Measurements from ENCODE around the gene RNU6-1. TPM values are rescaled to one million over a fixed set of nuclear protein-coding genes. Genes with fewer than 3 reads are reported as not detected.

RNU6-1 gene
- total RNA-seq, 1 experiment from 2014 or later, result not detected

DNA sequence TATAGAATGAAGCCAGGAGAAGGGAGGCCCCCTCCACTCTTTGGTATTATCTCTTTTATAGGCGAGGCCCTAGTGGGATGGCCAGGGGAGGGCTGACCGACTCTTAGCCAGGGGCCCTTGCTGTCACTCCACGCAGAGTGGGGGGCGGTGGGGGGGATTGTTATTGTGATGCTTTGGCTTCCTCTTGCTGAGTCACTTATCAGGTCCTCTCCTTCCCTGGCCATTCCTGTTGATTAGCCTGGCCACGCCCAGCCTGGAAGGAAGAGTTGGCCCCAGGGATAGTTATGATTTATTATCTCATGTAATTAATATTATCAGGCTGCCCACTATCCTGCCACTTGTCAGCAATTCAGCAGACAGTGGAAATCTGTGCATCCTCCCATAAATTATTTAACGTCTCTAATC, 40.0 kb downstream of the RNU6-1 start:
- H3K36me3 Mint-ChIP-seq (ENCODE audit: insufficient read depth, unreplicated experiment), result no peaks in the 10 kb centered on the region
- TF ChIP-seq, protein P1, sequence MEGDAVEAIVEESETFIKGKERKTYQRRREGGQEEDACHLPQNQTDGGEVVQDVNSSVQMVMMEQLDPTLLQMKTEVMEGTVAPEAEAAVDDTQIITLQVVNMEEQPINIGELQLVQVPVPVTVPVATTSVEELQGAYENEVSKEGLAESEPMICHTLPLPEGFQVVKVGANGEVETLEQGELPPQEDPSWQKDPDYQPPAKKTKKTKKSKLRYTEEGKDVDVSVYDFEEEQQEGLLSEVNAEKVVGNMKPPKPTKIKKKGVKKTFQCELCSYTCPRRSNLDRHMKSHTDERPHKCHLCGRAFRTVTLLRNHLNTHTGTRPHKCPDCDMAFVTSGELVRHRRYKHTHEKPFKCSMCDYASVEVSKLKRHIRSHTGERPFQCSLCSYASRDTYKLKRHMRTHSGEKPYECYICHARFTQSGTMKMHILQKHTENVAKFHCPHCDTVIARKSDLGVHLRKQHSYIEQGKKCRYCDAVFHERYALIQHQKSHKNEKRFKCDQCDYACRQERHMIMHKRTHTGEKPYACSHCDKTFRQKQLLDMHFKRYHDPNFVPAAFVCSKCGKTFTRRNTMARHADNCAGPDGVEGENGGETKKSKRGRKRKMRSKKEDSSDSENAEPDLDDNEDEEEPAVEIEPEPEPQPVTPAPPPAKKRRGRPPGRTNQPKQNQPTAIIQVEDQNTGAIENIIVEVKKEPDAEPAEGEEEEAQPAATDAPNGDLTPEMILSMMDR (IDR thresholded peaks at IDR 0.05; ENCODE audit: unreplicated experiment), result no peak
- BruUV-seq (replicated peaks), result no TSS peak
- intact Hi-C loops (cut with micrococcal nuclease; ENCODE audit: unreplicated experiment), result no loop called here
- no peak overlapping the region for H3K4me3 Mint-ChIP-seq (ENCODE audit: low read depth, unreplicated experiment)
- no peaks in the 10 kb centered on the region for H3K9me3 Mint-ChIP-seq (ENCODE audit: low read depth, unreplicated experiment)
- CTCF ChIA-PET, result no interaction called here
- no peak for DNase-seq
- H3K4me1 Mint-ChIP-seq (ENCODE audit: low read depth, unreplicated experiment), result no peaks in the 10 kb centered on the region
- H3K27ac Mint-ChIP-seq (ENCODE audit: unreplicated experiment), result no peak overlapping the region
- no peaks in the 10 kb centered on the region for H3K27me3 Mint-ChIP-seq (ENCODE audit: unreplicated experiment)

DNA sequence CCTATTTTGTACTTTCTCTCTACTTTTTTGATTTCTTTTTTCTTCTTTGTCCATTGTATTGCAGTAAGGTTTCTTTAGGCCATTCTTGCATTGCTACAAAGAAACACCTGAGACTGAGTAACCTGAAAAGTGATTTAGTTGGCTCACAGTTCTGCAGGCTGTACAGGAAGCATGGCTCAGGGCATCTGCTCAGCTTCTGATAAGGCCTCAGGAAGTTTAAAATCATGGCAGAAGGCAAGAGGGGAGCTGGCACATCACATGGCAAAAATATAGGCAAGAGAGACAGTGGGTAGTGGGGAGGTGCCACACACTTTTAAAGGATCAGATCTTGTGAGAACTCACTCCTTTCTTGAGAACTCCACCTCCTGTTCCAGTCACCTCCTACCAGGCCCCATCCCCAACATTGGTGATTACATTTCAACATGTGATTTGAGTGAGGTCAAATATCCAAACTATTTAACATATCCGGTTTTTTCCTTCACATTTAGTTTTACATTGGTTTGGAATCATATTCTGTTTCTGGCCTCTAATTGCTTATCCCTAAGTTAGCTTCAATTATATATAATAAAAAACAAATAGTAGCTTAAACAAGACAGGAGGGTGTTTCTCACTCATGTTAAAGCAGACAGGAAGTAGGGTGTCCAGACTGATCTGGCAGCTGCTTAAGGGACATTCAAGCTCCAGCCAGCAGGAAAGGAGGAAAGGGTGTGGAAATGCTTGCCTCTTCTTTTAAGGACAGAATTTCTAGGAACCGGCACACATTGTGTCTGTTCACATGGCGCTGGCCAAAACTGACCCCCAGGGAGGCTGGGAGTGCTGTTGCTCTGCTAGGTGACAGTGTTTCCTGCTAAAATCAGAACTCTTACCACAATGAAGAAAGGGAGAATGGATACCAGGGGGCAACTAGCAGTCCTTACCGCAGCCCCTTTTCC, 43.4 kb downstream of the RNU6-1 start:
- H3K4me1 Mint-ChIP-seq (ENCODE audit: low read depth, unreplicated experiment), result no peaks in the 10 kb centered on the region
- no TSS peak for BruUV-seq (replicated peaks)
- TF ChIP-seq, protein P1 (IDR thresholded peaks at IDR 0.05; ENCODE audit: unreplicated experiment), result no peak
- no peaks in the 10 kb centered on the region for H3K36me3 Mint-ChIP-seq (ENCODE audit: insufficient read depth, unreplicated experiment)
- intact Hi-C loops (cut with micrococcal nuclease; ENCODE audit: unreplicated experiment), result no loop called here
- H3K9me3 Mint-ChIP-seq (ENCODE audit: low read depth, unreplicated experiment), result no peaks in the 10 kb centered on the region
- no peak overlapping the region for H3K27ac Mint-ChIP-seq (ENCODE audit: unreplicated experiment)
- CTCF ChIA-PET, result no interaction called here
- no peak overlapping the region for H3K4me3 Mint-ChIP-seq (ENCODE audit: low read depth, unreplicated experiment)
- no peaks in the 10 kb centered on the region for H3K27me3 Mint-ChIP-seq (ENCODE audit: unreplicated experiment)
- DNase-seq, result no peak

DNA sequence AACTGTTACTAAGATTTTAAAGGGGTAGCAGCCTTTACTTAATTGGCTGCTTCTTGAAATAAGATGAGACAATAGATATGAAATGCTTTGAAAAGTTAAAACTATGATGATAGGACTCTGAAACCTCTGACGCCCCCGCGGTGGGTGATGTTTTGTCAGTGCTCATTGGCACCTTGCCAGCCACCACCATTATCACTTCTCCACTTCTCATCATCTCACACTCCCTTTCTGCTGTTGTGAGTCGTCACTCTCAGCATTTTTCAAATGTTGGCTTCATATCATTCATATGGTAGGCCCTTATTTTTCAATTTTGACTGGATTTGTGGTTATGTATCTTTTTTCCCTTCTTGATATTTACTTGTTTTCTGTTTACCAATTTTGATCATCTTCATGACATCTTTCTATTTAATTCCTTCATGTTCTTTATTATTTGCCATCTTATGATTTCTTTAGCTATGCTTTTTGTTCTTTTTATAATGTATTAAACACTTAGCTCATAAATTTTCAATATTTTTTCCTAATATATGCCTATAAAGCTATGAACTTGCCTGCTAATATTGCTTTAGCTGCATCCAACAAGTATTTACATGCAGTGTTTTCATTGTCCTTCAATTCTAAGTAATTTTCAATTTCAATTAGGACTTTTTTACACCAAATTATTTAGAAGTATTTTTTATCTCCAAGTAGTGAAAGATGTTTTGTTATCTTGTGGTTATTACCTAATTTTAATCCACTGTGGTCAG, 44.8 kb downstream of the RNU6-1 start:
- H3K36me3 Mint-ChIP-seq (ENCODE audit: insufficient read depth, unreplicated experiment), result no peaks in the 10 kb centered on the region
- no peaks in the 10 kb centered on the region for H3K9me3 Mint-ChIP-seq (ENCODE audit: low read depth, unreplicated experiment)
- BruUV-seq (replicated peaks), result no TSS peak

DNA sequence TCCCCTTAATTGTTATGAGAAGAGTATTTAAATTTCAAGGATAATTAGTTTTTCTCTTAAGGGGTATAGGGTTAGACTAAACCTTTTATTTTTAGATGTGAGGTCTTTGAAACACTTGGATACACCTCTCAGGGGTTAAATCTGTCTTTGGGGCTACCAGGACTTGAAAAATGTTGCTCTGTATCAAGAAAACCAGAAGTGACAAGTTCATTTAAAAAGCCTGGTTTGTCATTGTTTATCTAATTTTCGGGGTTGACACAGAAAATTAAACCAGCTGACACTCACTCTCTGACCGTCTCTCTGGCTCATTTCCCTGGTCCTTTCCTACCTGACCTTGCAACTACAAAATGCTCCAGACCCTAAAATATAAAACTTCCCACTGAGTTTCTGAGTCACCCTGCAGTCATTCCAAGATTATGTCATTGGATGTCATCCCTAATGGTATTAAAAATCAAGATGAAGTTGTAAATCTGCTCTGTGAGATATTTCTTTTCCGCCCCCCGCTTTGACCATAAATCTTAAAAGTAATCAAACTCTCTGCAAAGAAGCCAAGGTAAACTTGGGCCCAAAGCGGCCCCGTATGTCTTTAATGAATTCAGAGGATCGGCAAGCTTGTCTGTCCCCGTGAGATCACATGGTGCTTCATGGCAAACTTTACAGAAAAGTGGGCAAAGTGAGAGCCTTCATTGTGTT, 47.4 kb downstream of the RNU6-1 start:
- Mint-ChIP-seq H3K36me3 (ENCODE audit: insufficient read depth, unreplicated experiment) (no peaks in the 10 kb centered on the region), H3K4me1 (ENCODE audit: low read depth, unreplicated experiment) (no peaks in the 10 kb centered on the region), H3K9me3 (ENCODE audit: low read depth, unreplicated experiment) (no peaks in the 10 kb centered on the region), H3K27ac (ENCODE audit: unreplicated experiment) (no peak overlapping the region), H3K27me3 (ENCODE audit: unreplicated experiment) (no peaks in the 10 kb centered on the region), H3K4me3 (ENCODE audit: low read depth, unreplicated experiment) (no peak overlapping the region)
- TF ChIP-seq, protein P1 (IDR thresholded peaks at IDR 0.05; ENCODE audit: unreplicated experiment), result no peak
- no peak for DNase-seq
- CTCF ChIA-PET, result no interaction called here
- no TSS peak for BruUV-seq (replicated peaks)
- intact Hi-C loops (cut with micrococcal nuclease; ENCODE audit: unreplicated experiment), result no loop called here

More for the DNA sequence above, 44.8 kb downstream of the RNU6-1 start:
- Mint-ChIP-seq H3K27me3 (ENCODE audit: unreplicated experiment) (no peaks in the 10 kb centered on the region), H3K27ac (ENCODE audit: unreplicated experiment) (no peak overlapping the region), H3K4me1 (ENCODE audit: low read depth, unreplicated experiment) (no peaks in the 10 kb centered on the region), H3K4me3 (ENCODE audit: low read depth, unreplicated experiment) (no peak overlapping the region)
- TF ChIP-seq, protein P1 (IDR thresholded peaks at IDR 0.05; ENCODE audit: unreplicated experiment), result no peak
- intact Hi-C loops (cut with micrococcal nuclease; ENCODE audit: unreplicated experiment), result no loop called here
- CTCF ChIA-PET, result no interaction called here
- DNase-seq, result no peak

All from Calu3 (cell line).